Left lung (tissue), 10 donors: ENCODE measurements around the gene PID1. TPM values are rescaled to one million over a fixed set of nuclear protein-coding genes. Genes with fewer than 3 reads are reported as not detected.

Experiments used
- ATAC-seq: fragments of 200-7000 bp; cut with Tn5 transposase; one replicate; pipeline ENCODE4 v1.9.1; 2020; ENCODE audit warnings: moderate library complexity
- DNase-seq, 4 donors: peaks; one replicate each; pipeline ENCODE4 v3.0.0-alpha.2; 2013 to 2020
- H3K27ac ChIP-seq, 2 donors: fragments of 200-600 bp; sonication (generic) in 1 of 2; one replicate each; pipeline versions ENCODE4 v1.5.0 to v1.8.0; 2020 to 2021
- H3K27me3 ChIP-seq, 2 donors: fragments of 200-600 bp; sonication (generic) in 1 of 2; one replicate each; pipeline versions ENCODE4 v1.5.0 to v1.8.0; 2020 to 2021
- H3K36me3 ChIP-seq, 2 donors: fragments of 200-600 bp; sonication (generic) in 1 of 2; one replicate each; pipeline versions ENCODE4 v1.5.0 to v1.8.0; 2020 to 2021
- H3K4me1 ChIP-seq, 2 donors: fragments of 200-600 bp; one replicate each; pipeline ENCODE4 v1.8.0; 2021
- H3K4me3 ChIP-seq, 2 donors: fragments of 200-600 bp; sonication (generic) in 1 of 2; one replicate each; pipeline versions ENCODE4 v1.5.0 to v1.8.0; 2020 to 2021; ENCODE audit warnings: mild to moderate bottlenecking in 1 of 2
- H3K9me3 ChIP-seq, 2 donors: fragments of 200-600 bp; sonication (generic) in 1 of 2; one replicate each; pipeline versions ENCODE4 v1.5.0 to v1.8.0; 2020 to 2021
- CTCF ChIP-seq, 2 donors: fragments of 200-600 bp; sonication (generic) in 1 of 2; IDR thresholded peaks; one replicate each; pipeline versions ENCODE4 v1.5.0 to v1.8.0; 2021; ENCODE audit warnings: antibody characterized with exemption in 2 of 2
- intact Hi-C, 2 donors: fragments of 100-400 bp; cut with DNase I; formaldehyde crosslinking; loops; one replicate each; pipeline versions ENCODE4 v1.11.2 to v1.14.2; 2022
- polyA plus RNA-seq, 6 donors: library from polyadenylated mRNA; unstranded; fragments of 120-200 nt; gene quantifications; one replicate each; pipeline ENCODE4 v1.2.1, GENCODE V29; 2013; ENCODE audit not compliant: insufficient read length in 6 of 6
- total RNA-seq, 2 donors: library from RNA; stranded (reverse); fragmentation: NEBNext Ultra II Directional; extraction: Animal tissue kit (Norgen Biotek cat#: 25700); gene quantifications; one replicate each; pipeline ENCODE4 v1.2.1, GENCODE V29; 2021
- donor health status: DM: no; HTN: yes; CAD: no.
- donor health status: DM: no; HTN: no; CAD: no.

Gene PID1
- total and polyA plus RNA-seq, 8 donors: 19.7 to 47.8 (median 27.4) TPM

GRCh38 chr2:229205704-229206103 lies 65.4 kb downstream of the PID1 start:
- intact Hi-C loops: no loop called here
- peak in 2 of 4 donors; percentile 48 for DNase-seq
- no peaks in the 10 kb centered on the region for H3K4me1 ChIP-seq
- no peak overlapping the region for H3K4me3 ChIP-seq
- ATAC-seq: no peak
- TF ChIP-seq CTCF (IDR thresholded peaks at IDR 0.05): no peak
- H3K27me3 ChIP-seq: no peaks in the 10 kb centered on the region
- no peaks in the 10 kb centered on the region for H3K9me3 ChIP-seq
- no peaks in the 10 kb centered on the region for H3K36me3 ChIP-seq
- no peak overlapping the region for H3K27ac ChIP-seq

- Histone ChIP-seq H3K27me3 (no peaks in the 10 kb centered on the region), H3K36me3 (no peaks in the 10 kb centered on the region), H3K9me3 (no peaks in the 10 kb centered on the region), H3K4me1 (no peaks in the 10 kb centered on the region), H3K27ac (no peak overlapping the region), H3K4me3 (no peak overlapping the region)
- no peak for DNase-seq
- no peak for ATAC-seq
- intact Hi-C loops: no loop called here
- no peak for TF ChIP-seq CTCF (IDR thresholded peaks at IDR 0.05)
Observed at GRCh38 chr2:229202646-229203045, 68.4 kb downstream of the PID1 start.

DNA sequence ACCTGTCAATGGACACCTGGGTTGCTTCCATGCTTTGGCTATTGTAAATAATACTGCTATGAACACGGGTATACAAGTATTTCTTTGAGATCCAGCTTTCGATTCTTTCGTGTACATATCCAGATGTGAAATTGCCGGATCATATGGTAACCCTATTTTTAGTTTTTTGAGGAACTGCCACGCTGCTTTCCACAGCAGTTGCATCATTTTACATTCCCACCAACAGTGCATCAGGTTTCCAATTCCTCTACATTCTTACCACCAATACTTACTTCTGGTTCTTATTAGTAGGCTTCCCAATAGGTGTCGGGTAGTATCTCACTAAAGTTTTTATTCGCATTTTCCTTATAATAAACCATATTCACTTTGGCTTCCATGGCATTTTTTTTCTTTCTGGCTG lies 69.6 kb downstream of the PID1 start:
- no peak for ATAC-seq
- no peaks in the 10 kb centered on the region for H3K36me3 ChIP-seq
- no peaks in the 10 kb centered on the region for H3K27me3 ChIP-seq
- no peak for DNase-seq
- intact Hi-C loops: no loop called here
- TF ChIP-seq CTCF (IDR thresholded peaks at IDR 0.05): no peak
- no peak overlapping the region for H3K4me3 ChIP-seq
- no peak overlapping the region for H3K27ac ChIP-seq
- H3K4me1 ChIP-seq: no peaks in the 10 kb centered on the region
- no peaks in the 10 kb centered on the region for H3K9me3 ChIP-seq

- Histone ChIP-seq H3K9me3 (no peaks in the 10 kb centered on the region), H3K4me3 (no peak overlapping the region), H3K27ac (no peak overlapping the region), H3K4me1 (no peaks in the 10 kb centered on the region), H3K36me3 (no peaks in the 10 kb centered on the region), H3K27me3 (no peaks in the 10 kb centered on the region)
- no peak for ATAC-seq
- intact Hi-C loops: no loop called here
- no peak for DNase-seq
- TF ChIP-seq CTCF (IDR thresholded peaks at IDR 0.05): no peak
Observed at GRCh38 chr2:229199267-229199666, 71.8 kb downstream of the PID1 start.

GRCh38 chr2:229196448-229196847 lies 74.6 kb downstream of the PID1 start:
- Histone ChIP-seq H3K9me3 (no peaks in the 10 kb centered on the region), H3K36me3 (no peaks in the 10 kb centered on the region), H3K4me1 (no peaks in the 10 kb centered on the region), H3K27me3 (no peaks in the 10 kb centered on the region), H3K27ac (no peak overlapping the region), H3K4me3 (no peak overlapping the region)
- TF ChIP-seq CTCF (IDR thresholded peaks at IDR 0.05): no peak
- DNase-seq (no peak), ATAC-seq (no peak)
- intact Hi-C loops: no loop called here
